Measurements from ENCODE around the gene CSKMT.
"Not testable (repeated sequence)": the region's sequence is repeated elsewhere in the genome, so short reads cannot be mapped to it uniquely, and the experiment has no call there.

CSKMT gene

DNA sequence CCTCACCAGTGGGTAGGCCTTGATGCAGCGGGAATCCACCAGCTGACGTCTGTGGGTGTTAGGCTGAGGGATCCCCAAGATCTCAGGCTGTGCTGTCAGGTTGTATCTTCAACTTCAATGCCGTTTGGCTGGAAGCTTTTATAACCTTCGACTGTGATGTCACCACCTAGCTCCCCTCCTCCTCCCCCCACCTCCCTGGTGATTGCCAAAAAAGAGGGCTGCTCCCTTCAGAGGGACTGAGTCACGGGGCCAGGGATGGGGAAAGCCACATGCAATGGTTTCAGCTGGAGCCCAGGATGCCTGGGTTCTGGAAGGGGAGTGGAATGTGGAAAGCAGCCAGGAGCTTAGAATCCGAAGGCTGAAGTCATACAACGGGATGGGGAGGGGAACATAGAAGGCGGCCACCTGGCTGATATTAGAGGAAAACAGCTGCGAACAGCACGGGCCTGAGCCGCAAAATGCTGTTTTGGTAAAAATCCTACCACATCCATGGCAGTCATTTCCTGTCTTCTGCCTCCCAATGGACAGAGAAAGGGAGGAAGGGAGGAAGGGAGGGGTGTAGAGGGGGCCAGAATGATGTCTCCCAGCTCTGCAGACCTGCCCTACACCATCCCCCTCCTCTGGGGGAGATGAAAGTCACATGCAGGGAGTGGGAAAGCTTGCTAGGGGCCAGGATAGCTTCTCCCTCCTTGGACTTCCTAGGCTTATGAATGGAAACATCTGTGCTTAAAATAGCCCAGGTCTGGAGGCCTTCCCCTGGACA, 24.5 kb downstream of the CSKMT start, which contains the start of gene LRRN4CL:
Gene LRRN4CL, minus strand, starts transcription at position 110 of the 763 bp plus-strand sequence. CDS start 1,022 bp downstream, outside the sequence.
- no peak for DNase-seq (ENCODE audit: low spot score)

- DNase-seq (ENCODE audit: low spot score): not testable (repeated sequence)
Observed at GRCh38 chr11:62693624-62694023, 28.5 kb downstream of the CSKMT start.

DNA sequence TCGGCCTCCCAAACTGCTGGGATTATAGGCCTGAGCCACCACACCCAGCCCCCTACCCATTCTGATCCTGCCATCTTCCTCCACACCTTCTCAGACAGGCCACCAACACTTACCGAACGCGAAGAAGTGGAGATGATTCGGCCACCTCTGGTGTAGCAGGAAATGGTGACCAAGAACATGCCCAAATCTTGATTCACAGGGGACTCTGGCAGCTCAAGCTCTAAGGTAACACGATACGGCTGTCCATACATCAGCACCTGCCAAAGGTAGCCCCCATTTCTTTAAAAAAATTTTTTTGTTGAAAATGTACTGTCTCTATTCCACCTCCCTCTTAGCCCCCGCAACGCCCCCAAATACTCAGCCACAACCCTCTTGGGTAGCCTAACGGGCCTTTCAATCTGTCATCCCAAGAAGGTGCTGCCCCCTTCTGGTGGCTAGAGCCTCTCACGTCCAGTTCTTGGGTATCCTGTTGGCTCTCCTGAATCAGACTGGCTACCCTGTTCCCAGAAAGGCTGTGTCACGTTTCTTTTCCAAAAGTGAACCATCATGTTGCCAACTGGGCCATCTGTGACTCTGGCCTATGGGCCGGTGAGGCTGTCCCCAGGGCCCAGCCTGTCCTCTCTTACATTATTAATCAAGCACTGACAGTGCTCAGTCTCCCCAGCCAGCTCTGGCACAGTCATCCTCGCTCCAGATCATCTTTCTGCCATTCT, 29.5 kb downstream of the CSKMT start:
- DNase-seq (ENCODE audit: low spot score): peak; percentile 73

- no peak for DNase-seq (ENCODE audit: low spot score)
Observed at GRCh38 chr11:62702246-62702645, 37.1 kb downstream of the CSKMT start.

- DNase-seq (ENCODE audit: low spot score): not testable (repeated sequence)
Observed at GRCh38 chr11:62703921-62704320, 38.8 kb downstream of the CSKMT start.

DNA sequence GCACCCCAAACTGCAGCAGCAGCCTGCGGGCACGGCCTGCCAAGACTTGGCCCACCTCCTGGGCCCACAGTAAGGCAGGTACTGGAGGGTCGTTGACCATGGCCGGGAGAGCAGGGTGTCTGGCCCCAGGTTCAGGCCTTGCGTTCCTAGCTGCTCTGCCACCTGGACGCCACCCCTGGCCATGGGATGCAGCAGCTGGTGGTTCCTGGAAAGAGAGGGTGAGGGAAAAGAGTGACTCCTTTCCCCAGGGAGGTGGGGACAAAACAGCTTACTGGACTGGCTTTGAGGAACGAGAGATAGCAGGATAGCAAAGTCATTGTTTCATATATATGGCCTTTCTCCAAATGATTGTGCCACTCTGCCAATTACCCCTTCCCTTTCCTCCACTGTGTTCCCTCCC, 40.3 kb downstream of the CSKMT start:
- DNase-seq (ENCODE audit: low spot score): no peak

DNA sequence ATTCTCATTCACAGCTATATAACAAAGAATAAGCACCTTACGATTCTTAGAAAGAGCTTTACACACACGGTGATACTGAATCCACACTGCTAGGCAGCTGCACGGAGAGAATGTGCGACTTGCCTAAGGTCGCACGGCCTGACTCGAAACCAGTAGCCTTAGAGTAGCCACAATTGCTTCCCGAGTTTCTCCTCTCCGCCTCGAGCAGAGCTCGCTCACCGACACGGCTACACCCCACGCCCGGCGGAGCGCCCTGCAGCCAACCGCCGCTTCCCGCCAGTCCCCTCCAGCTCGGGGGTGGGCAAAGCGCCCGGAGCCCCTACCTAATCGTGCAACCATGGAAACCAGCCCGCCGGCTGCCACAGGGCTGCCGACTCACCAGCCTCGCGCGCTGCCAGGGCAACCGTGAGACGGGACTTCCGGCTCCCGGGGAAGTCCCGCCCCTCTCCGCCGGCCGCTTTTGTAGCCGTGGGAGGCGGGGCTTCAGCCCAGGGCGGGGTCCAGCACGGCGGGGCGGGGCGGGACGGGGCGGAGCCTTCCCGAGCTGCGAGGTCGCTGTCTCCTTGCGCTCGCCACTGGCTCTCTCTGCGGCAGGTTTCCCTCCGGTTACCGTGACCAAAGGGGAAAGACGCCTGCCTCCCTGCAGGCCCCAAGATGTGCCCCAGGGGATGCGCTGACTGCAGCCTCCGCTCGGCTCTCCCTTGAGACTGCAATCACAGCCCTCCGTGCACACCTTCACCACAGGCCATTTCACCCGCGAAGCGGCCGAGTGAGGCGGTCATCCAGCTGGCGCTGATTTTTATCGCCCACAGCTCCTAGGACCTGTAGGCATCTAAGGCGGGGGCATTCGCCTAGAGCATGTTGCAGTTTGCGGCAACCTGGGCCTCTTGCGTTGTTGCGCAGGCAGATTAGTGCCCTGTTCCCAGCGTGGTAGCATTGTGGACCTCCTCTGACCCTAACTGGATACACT, 41.1 kb downstream of the CSKMT start:
- DNase-seq (ENCODE audit: low spot score): peak; percentile 95

- DNase-seq (ENCODE audit: low spot score): no peak
Observed at GRCh38 chr11:62706850-62707247, 41.7 kb downstream of the CSKMT start.

DNA sequence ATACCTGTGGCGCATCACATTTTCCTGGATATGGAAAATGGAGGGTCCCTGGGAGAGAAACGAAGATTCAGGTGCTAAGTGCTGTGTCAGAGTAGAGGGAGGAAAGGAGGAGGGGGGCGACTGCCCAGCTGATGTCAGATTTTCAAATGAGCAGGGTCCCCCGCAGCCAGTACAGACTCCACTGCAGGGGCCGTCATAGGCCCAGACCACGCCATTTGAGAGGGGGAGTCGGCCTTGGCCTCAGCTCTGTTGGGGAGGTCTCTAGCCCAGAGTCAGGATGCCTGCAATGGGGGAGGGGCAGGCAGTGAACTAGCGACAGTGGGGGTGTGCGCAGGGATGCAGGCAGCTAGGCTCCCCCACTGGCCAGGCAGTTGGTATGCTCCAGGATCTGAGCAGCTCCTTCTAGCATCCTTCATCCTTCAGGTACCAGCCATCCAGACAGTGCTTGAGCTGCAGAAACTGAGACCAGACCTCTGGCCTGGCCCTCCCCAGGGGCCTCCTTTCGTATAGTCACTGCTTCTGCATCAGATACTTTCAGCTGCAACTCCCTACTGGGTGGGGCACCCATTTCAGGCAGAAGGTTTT, 42.3 kb downstream of the CSKMT start, which contains the start of the genes BSCL2 and GNG3:
Gene BSCL2, minus strand, starts transcription at position 148 of the 585 bp plus-strand sequence. CDS start 229 bp downstream, outside the sequence.
Gene GNG3, plus strand, starts transcription at position 400 of the 585 bp plus-strand sequence. CDS start 620 bp downstream, outside the sequence.
- no peak for DNase-seq (ENCODE audit: low spot score)

- DNase-seq (ENCODE audit: low spot score): no peak
Observed at GRCh38 chr11:62708392-62708791, 43.3 kb downstream of the CSKMT start.

- DNase-seq (ENCODE audit: low spot score): no peak
Observed at GRCh38 chr11:62708793-62709192, 43.7 kb downstream of the CSKMT start.

DNA sequence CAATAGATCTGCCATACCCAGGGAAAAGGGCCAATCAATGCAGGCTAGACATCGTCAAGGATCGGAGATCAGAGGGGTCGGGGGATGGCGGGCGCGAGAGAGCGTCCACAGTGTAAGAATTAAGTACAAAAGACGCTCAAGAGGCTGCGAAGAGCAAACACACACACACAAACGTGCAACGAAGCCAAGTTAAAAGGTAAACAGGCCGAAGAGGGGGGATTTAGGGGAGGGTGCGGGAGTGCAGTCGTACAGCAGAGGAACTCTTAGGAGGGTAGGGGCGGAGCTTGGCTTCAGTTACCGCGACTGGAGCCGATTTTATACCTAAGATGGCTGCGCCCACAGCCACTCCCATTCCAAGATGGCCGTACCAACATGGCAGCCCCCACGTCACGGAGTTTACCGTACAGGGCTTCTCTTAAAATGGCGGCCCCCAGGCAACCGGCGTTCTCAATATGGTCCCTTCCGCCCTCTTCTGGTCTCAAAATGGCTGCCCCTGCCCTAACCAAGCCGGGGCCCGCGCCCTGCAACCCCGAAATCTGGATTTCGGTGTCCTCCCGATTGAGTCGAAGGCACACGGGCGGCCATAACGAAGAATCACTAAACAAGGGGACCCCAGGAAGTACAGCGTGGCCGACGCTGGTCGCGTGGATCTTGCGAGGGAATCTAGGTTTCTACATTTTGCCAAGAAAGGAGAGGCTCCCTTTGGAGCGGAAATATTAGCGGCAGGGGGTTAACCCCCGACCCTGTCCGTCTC, 44.3 kb downstream of the CSKMT start:
- DNase-seq (ENCODE audit: low spot score): peak; percentile 93

GRCh38 chr11:62710001-62710345, 44.9 kb downstream of the CSKMT start:
- DNase-seq (ENCODE audit: low spot score): no peak

- DNase-seq (ENCODE audit: low spot score): no peak
Observed at GRCh38 chr11:62712276-62712812, 47.2 kb downstream of the CSKMT start.

DNA sequence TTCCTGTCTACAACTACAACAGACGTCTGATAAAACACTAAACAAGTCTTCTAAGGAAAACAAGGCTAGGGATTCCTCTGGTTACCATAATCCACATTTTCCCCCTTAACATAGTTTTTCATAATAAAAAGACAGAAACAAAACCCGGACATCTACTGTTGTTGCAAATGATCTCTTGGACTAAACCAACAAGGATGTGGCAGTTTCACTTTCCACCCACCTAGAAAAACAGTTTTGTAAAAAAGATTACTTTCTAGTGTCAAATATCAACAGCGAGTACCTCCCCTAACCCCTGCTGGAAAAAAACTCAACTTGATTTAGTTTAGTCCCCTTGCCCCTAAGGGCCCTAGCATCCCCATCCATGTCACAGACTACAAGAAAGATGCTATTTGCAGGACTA, 47.7 kb downstream of the CSKMT start:
- no peak for DNase-seq (ENCODE audit: low spot score)

- no peak for DNase-seq (ENCODE audit: low spot score)
Observed at GRCh38 chr11:62713343-62713742, 48.2 kb downstream of the CSKMT start.

GRCh38 chr11:62715150-62716130, 50.3 kb downstream of the CSKMT start:
- DNase-seq (ENCODE audit: low spot score): no peak

DNA sequence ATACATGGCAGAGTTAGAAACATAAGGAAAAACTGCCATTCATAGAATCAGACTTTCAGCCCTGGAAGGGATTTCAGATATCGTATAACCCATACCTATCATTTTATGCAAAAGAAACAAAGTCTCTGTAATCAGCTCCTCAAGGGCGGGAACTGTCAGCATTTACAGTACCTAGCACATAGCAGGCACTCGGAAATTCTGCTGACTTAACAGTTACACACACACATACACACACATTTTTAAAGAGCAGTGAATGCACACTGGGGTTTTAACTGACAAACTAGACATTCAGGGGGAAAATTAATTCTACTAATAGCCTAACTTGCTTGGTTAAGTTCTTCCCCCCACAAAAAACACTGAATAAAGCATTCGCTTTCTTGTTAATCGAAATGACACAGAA, 51.1 kb downstream of the CSKMT start:
- DNase-seq (ENCODE audit: low spot score): no peak

- DNase-seq (ENCODE audit: low spot score): no peak
Observed at GRCh38 chr11:62716816-62717215, 51.7 kb downstream of the CSKMT start.

Measured in germinal center (tissue), 1 donor.